K562 (cell line): Measurements from ENCODE around the gene WSCD2. TPM values are rescaled to one million over a fixed set of nuclear protein-coding genes. Genes with fewer than 3 reads are reported as not detected.

Experiments used
- ATF4 ChIP-seq: fragments of 450-650 bp; formaldehyde crosslinking; IDR thresholded peaks from 2 replicates; pipeline ENCODE4 v1.4.0; 2022; ENCODE audit warnings: mild to moderate bottlenecking, moderate library complexity
- CREB3L1 ChIP-seq: fragments of 450-650 bp; IDR thresholded peaks from 2 replicates; pipeline ENCODE4 v1.6.1; 2014; ENCODE audit warnings: low read depth, mild to moderate bottlenecking, moderate library complexity, borderline replicate concordance
- OTX1 ChIP-seq: fragments of 450-650 bp; formaldehyde crosslinking; IDR thresholded peaks from 2 replicates; pipeline ENCODE4 v1.4.0; 2022; ENCODE audit warnings: mild to moderate bottlenecking
- RREB1 ChIP-seq: fragments of 250-450 bp; sonication (Bioruptor Pico); IDR thresholded peaks from 2 replicates; pipeline ENCODE4 v1.4.0; 2020
- TAF7 ChIP-seq: fragments of 450-650 bp; IDR thresholded peaks from 2 replicates; pipeline ENCODE4 v1.6.1; 2016; ENCODE audit warnings: missing genetic modification characterization, missing compliant biosample characterization
- ZBTB43 ChIP-seq: sonication (generic); formaldehyde crosslinking; IDR thresholded peaks from 2 replicates; pipeline ENCODE4 v1.8.0; 2023; ENCODE audit warnings: mild to moderate bottlenecking, missing genetic modification reagents
- ZFPM2 ChIP-seq: fragments of 250-450 bp; sonication (Bioruptor Pico); IDR thresholded peaks from 2 replicates; pipeline ENCODE4 v1.5.1; 2022; ENCODE audit warnings: mild to moderate bottlenecking
- ZNF311 ChIP-seq: fragments of 250-450 bp; sonication (Bioruptor Pico); IDR thresholded peaks from 2 replicates; pipeline ENCODE4 v1.4.0; 2020; ENCODE audit warnings: mild to moderate bottlenecking, moderate library complexity
- ZNF592 ChIP-seq: fragments of 450-650 bp; IDR thresholded peaks from 2 replicates; pipeline ENCODE4 v1.6.1; 2017; ENCODE audit warnings: antibody characterized with exemption, mild to moderate bottlenecking
- polyA plus RNA-seq, 8 experiments: library from polyadenylated mRNA; depleted of rRNA in 4 of 8; stranded (reverse) in 5 of 8; unstranded in 3 of 8; fragments of >200 nt; fragmentation: Nextera tagmentation in 2 of 8; fragmentation: Illumina TruSeq in 1 of 8; extraction: Ambion mirVana in 2 of 8; extraction: Trizol in 1 of 8; gene quantifications; 2 replicates each; pipeline versions ENCODE4 v1.2.1 to v1.2.3, GENCODE V29; 2011 to 2014; ENCODE audit warnings: inconsistent platforms in 1 of 8, missing spikeins in 1 of 8
- total RNA-seq, 7 experiments: library from RNA; depleted of rRNA in 6 of 7; stranded (reverse); fragments of >200 nt in 6 of 7; fragmentation: Illumina TruSeq in 2 of 7; extraction: Trizol in 2 of 7; gene quantifications; 2 replicates each; pipeline versions ENCODE4 v1.2.1 to v1.2.3, GENCODE V29; 2011 to 2021; ENCODE audit warnings: low replicate concordance in 1 of 7

The WSCD2 gene
- total and polyA plus RNA-seq, 9 of the 15 experiments (the other 6 are each of a cell fraction or from before 2014, with no cell fraction given) = 0.72 to 14.1 (median 4.0) TPM

GRCh38 chr12:108119974-108120862, 8.9 kb upstream of the WSCD2 start (continued):
- TF ChIP-seq RREB1 = peak; percentile 31; the same call in 1 of the 2 replicates
- no peak for TF ChIP-seq ZFPM2
- peak; percentile 25; the same call in 1 of the 2 replicates for TF ChIP-seq OTX1 (CRISPR knock-in tag)
- peak; percentile 69 for TF ChIP-seq ZNF592
- peak; percentile 61; the same call in 1 of the 2 replicates for TF ChIP-seq TAF7 (tag)
- TF ChIP-seq CREB3L1 = no peak
- TF ChIP-seq ZNF311 (CRISPR knock-in tag) = peak; percentile 46; the same call in 1 of the 2 replicates
- no peak for TF ChIP-seq ZBTB43 (CRISPR knock-in tag)
- no peak for TF ChIP-seq ATF4 (CRISPR knock-in tag)
